ENCODE data around the gene AMOTL2.

DNA sequence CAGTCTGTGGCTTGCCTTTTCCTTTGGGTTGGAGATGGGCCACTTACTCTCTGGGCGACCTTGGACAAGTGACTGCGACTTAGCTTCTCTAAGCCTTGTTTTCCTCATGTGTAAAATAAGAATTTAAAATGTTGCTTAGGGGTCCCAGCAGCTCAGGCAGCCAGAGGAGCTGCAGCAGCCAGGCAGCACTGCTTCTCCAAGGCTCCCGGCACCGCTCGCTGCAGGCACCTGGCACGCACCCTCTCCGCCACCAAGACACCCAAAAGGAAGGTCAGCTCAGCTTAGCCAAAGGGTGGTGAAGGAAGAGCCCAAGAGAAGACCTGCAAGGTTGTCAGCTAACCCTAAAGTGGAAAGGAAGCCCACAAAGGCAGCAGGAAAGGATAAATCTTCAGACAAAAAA lies 10.7 kb upstream of the AMOTL2 start:
- no peak for TF ChIP-seq EZH2 (IDR thresholded peaks at IDR 0.05; ENCODE audit: borderline replicate concordance, insufficient read depth, low read depth, low read length, poor library complexity, severe bottlenecking)
- TF ChIP-seq, protein P1, sequence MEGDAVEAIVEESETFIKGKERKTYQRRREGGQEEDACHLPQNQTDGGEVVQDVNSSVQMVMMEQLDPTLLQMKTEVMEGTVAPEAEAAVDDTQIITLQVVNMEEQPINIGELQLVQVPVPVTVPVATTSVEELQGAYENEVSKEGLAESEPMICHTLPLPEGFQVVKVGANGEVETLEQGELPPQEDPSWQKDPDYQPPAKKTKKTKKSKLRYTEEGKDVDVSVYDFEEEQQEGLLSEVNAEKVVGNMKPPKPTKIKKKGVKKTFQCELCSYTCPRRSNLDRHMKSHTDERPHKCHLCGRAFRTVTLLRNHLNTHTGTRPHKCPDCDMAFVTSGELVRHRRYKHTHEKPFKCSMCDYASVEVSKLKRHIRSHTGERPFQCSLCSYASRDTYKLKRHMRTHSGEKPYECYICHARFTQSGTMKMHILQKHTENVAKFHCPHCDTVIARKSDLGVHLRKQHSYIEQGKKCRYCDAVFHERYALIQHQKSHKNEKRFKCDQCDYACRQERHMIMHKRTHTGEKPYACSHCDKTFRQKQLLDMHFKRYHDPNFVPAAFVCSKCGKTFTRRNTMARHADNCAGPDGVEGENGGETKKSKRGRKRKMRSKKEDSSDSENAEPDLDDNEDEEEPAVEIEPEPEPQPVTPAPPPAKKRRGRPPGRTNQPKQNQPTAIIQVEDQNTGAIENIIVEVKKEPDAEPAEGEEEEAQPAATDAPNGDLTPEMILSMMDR (IDR thresholded peaks at IDR 0.05): no peak
